ENCODE measurements around the gene POU2AF3.

DNA sequence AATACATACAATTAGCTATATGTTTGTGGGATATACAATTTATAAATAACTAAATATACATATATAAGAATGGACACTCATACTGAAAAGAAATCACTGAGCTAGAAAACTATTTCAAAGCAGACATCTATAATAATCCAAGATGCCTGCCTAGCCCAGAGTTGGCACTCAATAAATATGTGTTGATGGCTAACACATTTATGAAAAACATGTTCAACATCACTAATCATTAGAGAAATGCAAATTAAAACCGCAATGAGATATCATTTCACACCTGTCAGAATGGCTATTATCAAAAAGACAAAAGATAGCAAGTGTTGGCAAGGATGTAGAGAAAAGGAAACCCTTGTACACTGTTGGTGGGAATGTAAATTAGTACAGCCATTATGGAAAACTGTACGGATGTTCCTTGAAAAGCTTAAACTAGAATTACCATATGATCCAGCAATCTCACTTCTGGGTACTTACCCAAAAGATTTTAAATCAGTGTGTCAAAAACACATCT is 50.9 kb downstream of the POU2AF3 start:
- no peak for TF ChIP-seq CHD1 (IDR thresholded peaks at IDR 0.05; ENCODE audit: low read depth, low read length)
- TF ChIP-seq CTCF (conservative IDR thresholded peaks at IDR 0.05; ENCODE audit: low read depth, low read length): no peak
- TF ChIP-seq USF2 (IDR thresholded peaks at IDR 0.05; ENCODE audit: low read depth, low read length): no peak

All from IMR-90 (cell line).